HEK293 (cell line): ENCODE results near the gene STOX1.

Experiments
- TCF7L2 ChIP-seq: IDR thresholded peaks from 2 replicates; pipeline ENCODE4 v1.6.1; 2011; ENCODE audit warnings: low read depth, mild to moderate bottlenecking, inconsistent platforms, low read length, moderate library complexity, borderline replicate concordance
- ZBTB20 ChIP-seq: fragments of 450-650 bp; formaldehyde crosslinking; IDR thresholded peaks from 2 replicates; pipeline ENCODE4 v1.5.1; 2016; ENCODE audit warnings: missing biosample characterization, missing genetic modification characterization
- ZBTB21 ChIP-seq: fragments of 450-650 bp; formaldehyde crosslinking; IDR thresholded peaks from 2 replicates; pipeline ENCODE4 v1.5.1; 2017; ENCODE audit warnings: missing biosample characterization, missing genetic modification characterization
- ZNF362 ChIP-seq: fragments of 450-650 bp; formaldehyde crosslinking; IDR thresholded peaks from 2 replicates; pipeline ENCODE4 v1.5.1; 2016; ENCODE audit warnings: missing biosample characterization, missing genetic modification characterization
- ZNF391 ChIP-seq: fragments of 450-650 bp; formaldehyde crosslinking; IDR thresholded peaks from 2 replicates; pipeline ENCODE4 v1.5.1; 2016; ENCODE audit warnings: low read depth, missing biosample characterization, missing genetic modification characterization, borderline replicate concordance
- ZNF549 ChIP-seq: fragments of 450-650 bp; IDR thresholded peaks from 2 replicates; pipeline ENCODE4 v1.5.1; 2018; ENCODE audit warnings: missing biosample characterization, missing genetic modification characterization, mild to moderate bottlenecking, inconsistent platforms, moderate library complexity
- ZNF610 ChIP-seq: fragments of 450-650 bp; formaldehyde crosslinking; IDR thresholded peaks from 2 replicates; pipeline ENCODE4 v1.5.1; 2016; ENCODE audit warnings: missing biosample characterization, missing genetic modification characterization, borderline replicate concordance
- TF ChIP-seq, protein P1 (sequence below): fragments of 450-650 bp; formaldehyde crosslinking; IDR thresholded peaks from 2 replicates; pipeline ENCODE4 v1.5.1; 2016; ENCODE audit warnings: missing biosample characterization, missing genetic modification characterization
- TF ChIP-seq, protein P2 (sequence below): fragments of 450-650 bp; formaldehyde crosslinking; IDR thresholded peaks from 2 replicates; pipeline ENCODE4 v1.5.1; 2016; ENCODE audit warnings: missing biosample characterization, missing genetic modification characterization

- TF ChIP-seq ZBTB20 (tag by site-specific recombination) (peak; percentile 76), ZNF362 (no peak), TCF7L2 (no peak), ZNF391 (tag by site-specific recombination) (no peak), ZNF549 (no peak), ZBTB21 (tag by site-specific recombination) (no peak), ZNF610 (tag by site-specific recombination) (no peak)
- TF ChIP-seq, protein P1, sequence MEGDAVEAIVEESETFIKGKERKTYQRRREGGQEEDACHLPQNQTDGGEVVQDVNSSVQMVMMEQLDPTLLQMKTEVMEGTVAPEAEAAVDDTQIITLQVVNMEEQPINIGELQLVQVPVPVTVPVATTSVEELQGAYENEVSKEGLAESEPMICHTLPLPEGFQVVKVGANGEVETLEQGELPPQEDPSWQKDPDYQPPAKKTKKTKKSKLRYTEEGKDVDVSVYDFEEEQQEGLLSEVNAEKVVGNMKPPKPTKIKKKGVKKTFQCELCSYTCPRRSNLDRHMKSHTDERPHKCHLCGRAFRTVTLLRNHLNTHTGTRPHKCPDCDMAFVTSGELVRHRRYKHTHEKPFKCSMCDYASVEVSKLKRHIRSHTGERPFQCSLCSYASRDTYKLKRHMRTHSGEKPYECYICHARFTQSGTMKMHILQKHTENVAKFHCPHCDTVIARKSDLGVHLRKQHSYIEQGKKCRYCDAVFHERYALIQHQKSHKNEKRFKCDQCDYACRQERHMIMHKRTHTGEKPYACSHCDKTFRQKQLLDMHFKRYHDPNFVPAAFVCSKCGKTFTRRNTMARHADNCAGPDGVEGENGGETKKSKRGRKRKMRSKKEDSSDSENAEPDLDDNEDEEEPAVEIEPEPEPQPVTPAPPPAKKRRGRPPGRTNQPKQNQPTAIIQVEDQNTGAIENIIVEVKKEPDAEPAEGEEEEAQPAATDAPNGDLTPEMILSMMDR (tag by site-specific recombination): peak; percentile 81
- TF ChIP-seq, protein P2, sequence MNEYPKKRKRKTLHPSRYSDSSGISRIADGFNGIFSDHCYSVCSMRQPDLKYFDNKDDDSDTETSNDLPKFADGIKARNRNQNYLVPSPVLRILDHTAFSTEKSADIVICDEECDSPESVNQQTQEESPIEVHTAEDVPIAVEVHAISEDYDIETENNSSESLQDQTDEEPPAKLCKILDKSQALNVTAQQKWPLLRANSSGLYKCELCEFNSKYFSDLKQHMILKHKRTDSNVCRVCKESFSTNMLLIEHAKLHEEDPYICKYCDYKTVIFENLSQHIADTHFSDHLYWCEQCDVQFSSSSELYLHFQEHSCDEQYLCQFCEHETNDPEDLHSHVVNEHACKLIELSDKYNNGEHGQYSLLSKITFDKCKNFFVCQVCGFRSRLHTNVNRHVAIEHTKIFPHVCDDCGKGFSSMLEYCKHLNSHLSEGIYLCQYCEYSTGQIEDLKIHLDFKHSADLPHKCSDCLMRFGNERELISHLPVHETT: no peak
Measured at GRCh38 chr10:68826764-68827591, at the start of gene STOX1.
